HepG2 (cell line): ENCODE measurements around the gene HIGD1A. TPM values are rescaled to one million over a fixed set of nuclear protein-coding genes. Genes with fewer than 3 reads are reported as not detected.

Source experiments
- ATAC-seq: fragments of 200-7000 bp; cut with Tn5 transposase; 3 replicates; pipeline ENCODE4 v1.9.1; 2020; ENCODE audit warnings: mild to moderate bottlenecking, moderate library complexity
- BruUV-seq: library from RNA; stranded (reverse); fragments of 400-500 nt; replicated peaks from 2 replicates; lab custom pipeline; 2021; lab: Mats Ljungman, UMichigan
- CTCF ChIA-PET: fragments of 300-600 bp; formaldehyde crosslinking; extraction: SDS; loops from one replicate; lab custom pipeline; 2021; ENCODE audit warnings: low total read pairs, inconsistent platforms, low intra/inter-chr PET ratio; lab: Yijun Ruan, JAX
- POLR2A ChIA-PET: fragments of 350-600 bp; sonication (Branson Sonifier 250); formaldehyde crosslinking; loops from one replicate; lab custom pipeline; 2020; ENCODE audit warnings: antibody characterized with exemption, inconsistent platforms; lab: Yijun Ruan, JAX
- DNase-seq: peaks from one replicate; pipeline ENCODE4 v3.0.0-alpha.2; 2015; ENCODE audit warnings: low spot score
- FAIRE-seq: peaks from 3 replicates; lab custom pipeline; 2011; peaks lifted over from hg19 to GRCh38; lab: Jason Lieb, UNC
- H2AFZ ChIP-seq: one replicate; pipeline ENCODE4 v1.6.1; 2011; ENCODE audit warnings: low read length, inconsistent platforms
- H3K27ac ChIP-seq: fragments of 300-600 bp; 3 replicates; pipeline ENCODE4 v1.8.0; 2011; ENCODE audit warnings: mixed run types, mild to moderate bottlenecking, mixed read lengths, low read length, inconsistent platforms; ENCODE audit not compliant: insufficient read depth; ENCODE audit errors: extremely low read length
- H3K27me3 ChIP-seq, 2 experiments: fragments of 200-600 bp in 1 of 2; 2 replicates in 1 of 2; 3 replicates in 1 of 2; pipeline versions ENCODE4 v1.6.0 to v1.8.0; 2011; ENCODE audit warnings: low read length in 2 of 2, mild to moderate bottlenecking in 2 of 2, moderate library complexity in 2 of 2, inconsistent platforms in 1 of 2; ENCODE audit not compliant: insufficient read depth in 2 of 2, control insufficient read depth in 1 of 2
- H3K36me3 ChIP-seq, 2 experiments: fragments of 200-600 bp in 1 of 2; replicated peaks in 1 of 2; 2 replicates in 1 of 2; 3 replicates in 1 of 2; pipeline versions ENCODE4 v1.5.1 to v1.8.0; 2011; ENCODE audit warnings: low read length in 2 of 2, inconsistent platforms in 1 of 2; ENCODE audit not compliant: insufficient read depth in 2 of 2, control insufficient read depth in 1 of 2
- H3K4me1 ChIP-seq: 2 replicates; pipeline ENCODE4 v1.5.1; 2012; ENCODE audit warnings: low read length, inconsistent platforms; ENCODE audit not compliant: insufficient read depth
- H3K4me2 ChIP-seq: 2 replicates; pipeline ENCODE4 v1.6.0; 2011; ENCODE audit warnings: low read depth, low read length, inconsistent platforms
- H3K4me3 ChIP-seq, 3 experiments: fragments of 200-600 bp in 1 of 3; sonication (generic), shearing (Covaris generic) in 1 of 3; replicated peaks in 1 of 3; 2 replicates each; pipeline ENCODE4 v1.5.1; 2011 to 2016; ENCODE audit warnings: low read length in 3 of 3, inconsistent platforms in 2 of 3, low read depth in 2 of 3, mild to moderate bottlenecking in 2 of 3, control low read depth in 1 of 3, mixed read lengths in 1 of 3; ENCODE audit not compliant: insufficient read depth in 1 of 3
- H3K79me2 ChIP-seq: one replicate; pipeline ENCODE4 v1.6.1; 2011; ENCODE audit warnings: low read length, inconsistent platforms; ENCODE audit not compliant: insufficient read depth
- H3K9ac ChIP-seq: 2 replicates; pipeline ENCODE4 v1.6.0; 2011; ENCODE audit warnings: mild to moderate bottlenecking, low read depth, low read length, inconsistent platforms; ENCODE audit not compliant: insufficient read depth
- H3K9me3 ChIP-seq: 2 replicates; pipeline ENCODE4 v1.5.1; 2012; ENCODE audit warnings: mild to moderate bottlenecking, low read length
- H4K20me1 ChIP-seq: 2 replicates; pipeline ENCODE4 v1.6.0; 2011; ENCODE audit warnings: inconsistent platforms, mild to moderate bottlenecking, low read length, moderate library complexity; ENCODE audit not compliant: insufficient read depth
- CTCF ChIP-seq: sonication (generic); formaldehyde crosslinking; IDR thresholded peaks from 2 replicates; pipeline ENCODE4 v1.5.0; 2020; ENCODE audit warnings: mild to moderate bottlenecking, missing genetic modification reagents, moderate library complexity
- KLF13 ChIP-seq: sonication (generic); formaldehyde crosslinking; IDR thresholded peaks from 2 replicates; pipeline ENCODE4 v1.4.0; 2020; ENCODE audit warnings: mild to moderate bottlenecking, missing genetic modification reagents
- MBD4 ChIP-seq: IDR thresholded peaks from 2 replicates; pipeline ENCODE4 v1.6.1; 2012; ENCODE audit warnings: low read length, inconsistent platforms, borderline replicate concordance
- NFIC ChIP-seq: IDR thresholded peaks from 2 replicates; pipeline ENCODE4 v1.6.1; 2012; ENCODE audit warnings: mild to moderate bottlenecking, low read length, inconsistent platforms
- PCBP2 ChIP-seq: fragments of 200-400 bp; formaldehyde crosslinking; optimal IDR thresholded peaks from 2 replicates; pipeline ENCODE3; 2018; ENCODE audit warnings: low read length, low read depth; ENCODE audit not compliant: poor library complexity, severe bottlenecking
- SETDB1 ChIP-seq: sonication (generic); formaldehyde crosslinking; IDR thresholded peaks from 2 replicates; pipeline ENCODE4 v1.5.1; 2020; ENCODE audit warnings: missing genetic modification reagents, mild to moderate bottlenecking, borderline replicate concordance
- ZBTB8A ChIP-seq: sonication (generic); formaldehyde crosslinking; IDR thresholded peaks from 2 replicates; pipeline ENCODE4 v1.4.0; 2020; ENCODE audit warnings: mild to moderate bottlenecking, low read depth, missing genetic modification reagents, borderline replicate concordance
- ZFP62 ChIP-seq: sonication (generic); formaldehyde crosslinking; IDR thresholded peaks from 2 replicates; pipeline ENCODE4 v1.4.0; 2020; ENCODE audit warnings: missing genetic modification reagents
- ZNF503 ChIP-seq: sonication (generic); formaldehyde crosslinking; IDR thresholded peaks from 2 replicates; pipeline ENCODE4 v1.4.0; 2020; ENCODE audit warnings: missing genetic modification reagents
- ZNF788 ChIP-seq: sonication (generic); formaldehyde crosslinking; IDR thresholded peaks from 2 replicates; pipeline ENCODE4 v1.5.0; 2020; ENCODE audit warnings: mild to moderate bottlenecking, missing genetic modification reagents, borderline replicate concordance
- ZSCAN29 ChIP-seq: sonication (generic); formaldehyde crosslinking; conservative IDR thresholded peaks from 2 replicates; pipeline ENCODE4 v1.4.0; 2020; ENCODE audit warnings: mild to moderate bottlenecking, missing genetic modification reagents
- WGBS: methylation state at CpG from one replicate; pipeline ENCODE4 v1.1.6; 2017; ENCODE audit warnings: low lambda C conversion rate; 5-methylcytosine and 5-hydroxymethylcytosine counted together
- in situ Hi-C: cut with HindIII; loops from 2 replicates; pipeline ENCODE4 v1.10.0; 2017; ENCODE audit warnings: low pct_unique_long_range_greater_than_20kb; ENCODE audit not compliant: extremely low pct_ligation_motif_present
- intact Hi-C: fragments of 100-400 bp; cut with micrococcal nuclease; formaldehyde crosslinking; loops from one replicate; pipeline ENCODE4 v1.10.0; 2022; ENCODE audit not compliant: unreplicated experiment
- polyA plus RNA-seq, 8 experiments: library from polyadenylated mRNA; depleted of rRNA in 3 of 8; stranded (reverse) in 7 of 8; unstranded in 1 of 8; fragments of >200 nt; fragmentation: Illumina TruSeq in 4 of 8; extraction: Trizol in 4 of 8; gene quantifications; 2 replicates each; pipeline versions ENCODE4 v1.2.1 to v1.2.3, GENCODE V29; 2011 to 2016; ENCODE audit warnings: low read depth in 4 of 8, missing spikeins in 1 of 8, mixed read lengths in 1 of 8; ENCODE audit not compliant: insufficient read depth in 1 of 8
- total RNA-seq, 5 experiments: library from RNA; depleted of rRNA; stranded (reverse); fragments of >200 nt; fragmentation: Illumina TruSeq; extraction: Trizol; gene quantifications; 2 replicates each; pipeline ENCODE4 v1.2.3, GENCODE V29; 2016; ENCODE audit warnings: low read depth in 1 of 5

HIGD1A gene
- total and polyA plus RNA-seq, 2 of the 13 experiments (the other 11 are each of a cell fraction or from before 2014, with no cell fraction given): 222 to 253 TPM

GRCh38 chr3:42820746-42821051 lies 16.4 kb upstream of the HIGD1A start:
- Histone ChIP-seq H3K79me2 (no peaks in the 10 kb centered on the region), H3K27ac (no peak overlapping the region), H3K4me3 (no peak overlapping the region), H3K27me3 (no peaks in the 10 kb centered on the region), H4K20me1 (no peaks in the 10 kb centered on the region), H3K4me1 (peaks cover 73% of the 10 kb centered on the region), H3K9me3 (no peaks in the 10 kb centered on the region), H2AFZ (no peak overlapping the region), H3K36me3 (no peaks in the 10 kb centered on the region), H3K4me2 (no peak overlapping the region), H3K9ac (no peak overlapping the region)
- ATAC-seq (no peak), FAIRE-seq (no peak), DNase-seq (no peak)
- POLR2A ChIA-PET: interaction anchor here (0.7 to 3.8 kb wide), 4 partner anchors 9 to 64 kb away, joined by 3 to 61 read pairs (median 10); partner anchors contain the start of genes CYP8B1 and HIGD1A
- in situ Hi-C loops (no loop called here), intact Hi-C loops (no loop called here)
- BruUV-seq: no TSS peak
- 81% methylated on average over 6 of the region's 6 CpGs for WGBS
- CTCF ChIA-PET: no interaction called here
- TF ChIP-seq NFIC: no peak
- TF ChIP-seq CTCF (CRISPR knock-in tag): no peak
- TF ChIP-seq ZNF788 (CRISPR knock-in tag): no peak
- no peak for TF ChIP-seq MBD4
- no peak for TF ChIP-seq PCBP2
- no peak for TF ChIP-seq ZNF503
- no peak for TF ChIP-seq KLF13 (CRISPR knock-in tag)
- no peak for TF ChIP-seq ZFP62
- TF ChIP-seq ZBTB8A (CRISPR knock-in tag): no peak
- TF ChIP-seq ZSCAN29 (CRISPR knock-in tag): no peak
- no peak for TF ChIP-seq SETDB1 (CRISPR knock-in tag)
